SHP77 treated with DMSO at 0.1 percent for 48 hours (cell line): ENCODE data around the gene BTD.

ENCODE experiments used
- DNase-seq: peaks from one replicate; lab custom pipeline; 2025; lab: John Stamatoyannopoulos, UW

The BTD gene

DNA sequence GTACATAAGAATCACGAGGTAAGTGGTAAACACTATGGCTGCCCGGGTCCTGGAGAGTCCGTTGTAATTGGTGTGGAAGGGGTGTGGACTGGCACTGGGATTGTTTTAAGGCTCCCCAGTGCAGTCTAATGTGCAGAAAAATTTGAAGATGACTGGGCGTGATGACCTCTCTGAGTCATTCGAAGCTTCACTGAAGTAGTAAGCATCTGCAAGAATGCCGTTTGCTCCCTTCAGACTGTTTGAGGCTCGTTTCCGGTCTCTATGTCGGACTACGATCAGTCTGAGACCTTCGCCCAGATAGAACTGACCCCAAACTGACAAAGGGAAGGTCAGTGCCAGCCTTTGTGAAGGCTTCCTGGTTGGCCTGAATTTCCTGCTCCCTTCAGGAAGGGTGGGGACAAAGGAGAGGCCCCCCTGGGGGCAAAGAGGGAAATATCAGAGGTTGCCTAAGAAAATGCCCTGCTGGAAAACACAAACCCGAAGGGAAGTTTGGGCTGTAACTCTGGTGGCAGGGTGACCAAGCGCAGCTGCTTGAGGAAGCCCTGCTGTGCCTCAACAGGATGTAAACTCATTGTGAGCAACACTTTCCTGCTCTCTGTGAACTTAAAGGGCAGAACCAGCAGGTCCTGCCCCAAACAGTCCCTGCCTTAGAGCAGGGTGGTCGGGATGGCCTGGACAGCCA is 34.6 kb downstream of the BTD start:
- DNase-seq, result no peak

GRCh38 chr3:15637131-15637951 is 35.8 kb downstream of the BTD start:
- no peak for DNase-seq

DNA sequence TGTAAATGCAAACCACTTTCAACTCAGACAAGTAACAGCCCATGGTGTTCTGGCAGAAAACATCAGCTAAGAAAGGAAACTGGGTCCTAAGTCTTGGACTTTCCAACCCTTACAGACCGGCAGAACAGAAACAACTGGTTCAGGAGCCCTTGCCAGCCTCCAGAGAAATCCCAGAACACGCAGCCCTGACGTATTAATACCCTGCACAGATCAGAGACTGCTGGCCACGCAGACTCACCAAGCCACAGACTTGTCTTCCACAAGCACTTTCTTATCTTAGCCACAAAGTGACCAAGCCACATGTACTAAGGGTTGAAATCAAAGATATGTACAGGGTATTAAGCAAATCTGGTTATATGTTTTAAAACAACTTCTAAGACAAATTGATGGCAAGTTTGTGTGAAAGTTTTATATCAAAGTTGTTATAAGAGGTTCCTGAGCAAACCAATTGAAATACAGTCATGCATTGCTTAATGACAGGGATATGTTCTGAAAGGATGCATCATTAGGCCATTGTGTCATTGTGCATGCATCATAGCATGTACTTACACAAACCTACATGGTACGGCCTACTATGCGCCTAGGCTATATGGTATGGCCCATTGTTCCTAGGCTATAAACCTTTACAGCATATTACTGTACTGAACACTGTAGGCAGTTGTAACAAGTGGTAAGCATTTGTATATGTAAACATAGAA is 36.8 kb downstream of the BTD start:
- no peak for DNase-seq

DNA sequence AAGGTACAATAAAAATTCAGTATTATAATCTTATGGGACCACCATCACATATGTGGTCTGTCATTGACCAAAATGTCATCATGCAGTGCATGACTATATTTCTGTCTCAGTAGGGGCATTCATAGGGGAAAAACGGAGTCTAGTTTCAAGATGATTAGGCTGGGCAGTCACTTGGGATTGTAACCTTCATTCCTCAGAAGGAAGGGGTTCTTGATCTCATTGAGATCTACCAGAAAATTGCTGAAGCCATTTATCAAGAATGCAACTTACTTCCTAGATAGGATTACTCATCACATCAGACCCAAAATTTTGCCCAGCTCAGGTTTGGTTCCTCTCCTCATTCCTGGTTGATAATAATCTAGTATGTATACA is 37.3 kb downstream of the BTD start:
- DNase-seq, result no peak

DNA sequence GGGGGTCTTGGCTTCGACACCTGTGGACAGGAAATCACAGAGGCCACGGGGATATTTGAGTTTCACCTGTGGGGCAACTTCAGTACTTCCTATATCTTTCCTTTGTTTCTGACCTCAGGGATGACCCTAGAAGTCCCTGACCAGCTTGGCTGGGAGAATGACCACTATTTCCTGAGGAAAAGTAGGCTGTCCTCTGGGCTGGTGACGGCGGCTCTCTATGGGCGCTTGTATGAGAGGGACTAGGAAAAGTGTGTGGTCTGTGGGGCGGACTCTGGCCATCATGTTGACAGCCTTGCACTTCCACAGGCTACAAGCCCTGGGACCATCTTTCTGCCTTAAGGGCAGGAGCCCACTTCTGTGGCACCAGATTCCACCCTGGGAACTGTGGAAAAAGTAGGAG is 43.7 kb downstream of the BTD start:
- no peak for DNase-seq

GRCh38 chr3:15645740-15646501 is 44.4 kb downstream of the BTD start:
- DNase-seq, result no peak

DNA sequence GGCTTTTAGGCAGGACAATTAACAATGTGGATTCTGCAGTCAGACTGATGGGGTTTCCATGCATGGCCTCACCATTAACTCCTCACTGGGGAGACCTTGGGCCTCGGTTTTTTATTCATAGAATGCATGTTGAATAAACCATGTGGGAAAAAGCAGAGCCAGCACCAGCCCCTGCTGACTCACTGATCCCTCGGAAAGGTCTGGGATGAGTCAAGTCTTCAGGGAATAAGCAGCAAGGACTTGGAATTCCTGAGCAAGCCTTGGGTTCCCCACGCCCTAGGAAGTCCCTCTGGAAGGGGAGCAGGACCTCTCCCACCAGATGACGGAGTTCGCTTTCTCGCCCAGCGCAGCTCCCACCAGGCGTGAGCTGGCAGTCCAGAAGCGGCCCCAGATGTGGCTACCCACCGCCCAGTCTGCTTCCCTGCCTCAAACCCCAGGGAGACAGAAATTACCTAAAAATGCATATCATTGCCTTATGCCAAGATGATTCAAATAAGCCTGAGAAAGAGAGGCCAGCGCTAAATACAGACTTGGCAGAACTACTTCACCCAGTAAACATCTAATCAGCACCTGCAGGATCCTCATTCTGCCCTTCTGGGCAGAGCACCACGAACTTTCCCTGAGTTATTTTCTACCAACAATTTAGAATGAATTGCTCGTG is 45.4 kb downstream of the BTD start:
- no peak for DNase-seq

DNA sequence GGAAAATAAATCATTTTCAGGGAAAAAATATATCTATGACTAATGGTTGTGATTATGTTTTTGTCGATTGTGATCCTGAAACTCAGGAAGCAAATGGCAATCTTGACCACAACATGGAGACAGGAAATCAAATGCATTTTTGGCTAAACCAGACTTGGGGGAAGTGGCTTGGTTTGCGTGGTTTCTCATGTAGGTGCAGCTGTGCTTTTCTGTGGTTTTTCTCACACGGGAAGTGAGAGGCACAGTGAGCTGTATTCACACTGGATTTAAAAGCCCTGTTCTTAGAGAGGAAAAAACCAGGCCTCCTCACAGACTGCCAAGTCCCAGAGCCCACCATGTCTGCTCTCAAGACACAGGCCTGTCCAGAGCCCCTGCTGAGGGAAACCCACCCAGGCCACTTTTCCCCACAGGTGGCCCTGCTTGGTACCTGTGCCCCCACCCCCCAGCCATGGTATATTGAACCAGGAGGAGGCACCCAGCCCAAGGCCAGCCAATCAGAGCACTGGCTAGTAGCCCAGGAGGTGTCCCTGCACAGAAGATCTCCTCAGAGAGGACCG is 46.1 kb downstream of the BTD start:
- DNase-seq, result no peak

DNA sequence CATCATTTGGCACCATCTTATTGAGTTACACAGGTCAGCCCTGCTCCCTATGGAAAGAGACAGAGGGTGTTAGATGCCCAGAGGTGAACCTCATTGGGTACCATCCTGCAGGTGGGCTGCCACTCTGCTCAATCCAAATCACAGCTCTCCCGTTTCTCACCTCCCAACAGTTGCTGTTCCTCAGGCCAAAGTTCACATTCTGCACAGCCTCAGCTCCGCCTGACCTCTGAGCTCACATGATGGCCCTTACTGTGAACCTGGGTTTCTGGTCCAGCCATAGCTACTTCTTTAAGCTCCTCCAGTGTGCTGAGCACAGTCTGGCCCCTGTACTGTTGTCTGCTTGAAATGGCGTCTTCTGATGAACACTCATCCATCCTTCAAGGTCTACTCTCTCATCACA is 47.8 kb downstream of the BTD start:
- DNase-seq, result no peak

DNA sequence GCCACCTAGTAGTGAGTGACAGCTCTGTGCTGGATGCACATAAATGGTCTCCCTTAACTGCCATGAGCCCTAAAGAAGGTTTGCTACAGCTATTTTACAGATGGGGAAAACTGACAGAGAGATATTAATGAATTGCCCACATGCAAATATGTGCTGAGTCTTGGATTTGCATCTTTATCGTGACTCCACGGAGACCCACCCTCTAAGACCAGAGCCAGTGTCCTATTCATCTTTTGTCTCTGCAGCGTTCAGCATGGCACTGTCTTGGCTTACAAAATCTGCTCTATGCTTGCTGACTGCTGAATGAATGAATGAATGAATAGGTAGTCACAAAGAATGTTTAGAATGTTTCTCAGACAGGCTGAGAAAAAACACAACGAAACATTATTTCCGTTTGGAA is 48.3 kb downstream of the BTD start:
- no peak for DNase-seq

- no peak for DNase-seq
Observed at GRCh38 chr3:15651396-15651795, 49.9 kb downstream of the BTD start.

DNA sequence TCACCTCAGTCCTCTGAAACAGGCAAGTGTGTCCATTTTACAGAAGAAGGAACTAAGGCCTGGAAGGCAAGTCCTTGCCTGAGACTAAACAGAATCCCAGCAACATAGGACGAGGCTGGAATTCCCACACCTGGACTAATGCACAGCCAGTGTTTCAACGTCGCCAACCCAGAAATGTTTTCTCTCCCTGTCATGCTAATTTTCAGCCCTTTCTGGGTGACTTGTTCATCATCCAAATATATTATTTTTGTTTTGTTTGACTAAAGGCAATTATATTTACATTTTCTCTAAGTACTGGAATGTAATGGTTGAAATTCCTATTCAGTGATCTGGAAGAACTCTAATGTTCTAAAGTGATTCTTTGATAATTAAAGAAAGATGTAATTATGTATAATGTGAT is 51.8 kb downstream of the BTD start:
- DNase-seq, result no peak

- no peak for DNase-seq
Observed at GRCh38 chr3:15654127-15654526, 52.6 kb downstream of the BTD start.

DNA sequence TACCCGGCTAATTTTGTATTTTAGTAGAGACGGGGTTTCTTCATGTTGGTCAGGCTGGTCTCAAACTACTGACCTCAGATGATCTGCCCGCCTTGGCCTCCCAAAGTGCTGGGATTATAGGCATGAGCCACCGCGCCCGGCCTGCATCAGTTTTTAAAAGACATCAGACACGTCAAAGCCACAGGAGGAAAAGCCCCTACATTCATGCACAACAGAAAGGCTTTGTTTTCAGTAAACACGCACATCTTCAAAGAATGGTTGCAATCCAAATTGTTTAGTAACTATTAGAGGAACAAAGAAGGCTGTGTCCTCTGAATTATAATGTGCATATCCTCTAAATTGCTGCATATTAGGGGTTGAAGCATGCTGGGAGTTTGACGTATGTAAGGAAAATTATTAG is 53.3 kb downstream of the BTD start:
- DNase-seq, result no peak

DNA sequence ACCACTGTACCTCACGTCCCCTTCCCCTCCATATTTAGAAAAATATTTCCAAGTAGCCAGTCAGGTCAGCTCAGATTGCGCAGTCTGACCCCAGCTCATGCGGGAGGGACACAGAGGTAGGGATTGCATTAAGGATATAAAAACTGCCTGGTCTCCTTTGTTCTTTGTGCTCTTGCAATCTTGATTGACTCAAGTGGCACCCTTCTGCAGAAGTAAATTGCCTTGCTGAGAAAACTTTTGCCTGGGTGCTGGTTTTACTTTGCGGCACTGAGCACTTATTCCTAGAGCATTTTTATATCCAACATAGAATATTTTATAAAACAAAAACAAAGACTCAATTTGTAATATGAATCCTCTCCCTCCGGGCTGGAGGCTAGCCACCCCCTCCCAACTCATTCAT is 54.8 kb downstream of the BTD start:
- DNase-seq, result no peak

DNA sequence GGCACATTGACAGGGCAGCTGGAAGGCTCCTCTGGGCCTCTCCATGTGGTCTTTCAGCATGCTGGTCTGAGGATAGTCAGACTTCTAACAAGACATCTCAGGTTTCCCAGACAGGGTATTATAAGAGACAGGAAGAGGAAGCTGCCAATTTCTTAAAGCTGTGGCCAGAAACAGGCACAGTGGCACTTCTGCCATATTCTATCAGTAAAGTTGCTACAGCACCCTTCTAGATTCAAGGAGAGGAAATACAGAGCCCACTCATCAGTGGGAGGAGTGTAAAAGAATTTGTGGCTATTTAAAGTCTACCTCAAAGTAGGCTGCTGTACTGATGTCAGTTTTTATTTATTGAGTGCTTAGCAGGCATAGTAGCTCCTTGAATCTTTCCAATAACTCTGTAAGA is 55.5 kb downstream of the BTD start:
- no peak for DNase-seq

GRCh38 chr3:15659254-15659975 is 57.9 kb downstream of the BTD start:
- DNase-seq, result no peak

GRCh38 chr3:15660055-15660935 is 58.8 kb downstream of the BTD start:
- DNase-seq, result no peak

GRCh38 chr3:15664144-15664543 is 62.6 kb downstream of the BTD start:
- no peak for DNase-seq
